Measurements from ENCODE around the gene MIER2.

MIER2 gene

GRCh38 chr19:329876-330275, 14.7 kb downstream of the MIER2 start:
- DNase-seq (ENCODE audit: low read depth in 3 of 3): no peak

- no peak for DNase-seq (ENCODE audit: low read depth in 3 of 3)
Measured at GRCh38 chr19:328025-328505, 16.5 kb downstream of the MIER2 start.

GRCh38 chr19:327291-328024, 17.1 kb downstream of the MIER2 start:
- no peak for DNase-seq (ENCODE audit: low read depth in 3 of 3)

GRCh38 chr19:326871-327270, 17.7 kb downstream of the MIER2 start:
- no peak for DNase-seq (ENCODE audit: low read depth in 3 of 3)

- no peak for DNase-seq (ENCODE audit: low read depth in 3 of 3)
Measured at GRCh38 chr19:325937-326565, 18.5 kb downstream of the MIER2 start.

- no peak for DNase-seq (ENCODE audit: low read depth in 3 of 3)
Measured at GRCh38 chr19:325173-325936, 19.2 kb downstream of the MIER2 start.

GRCh38 chr19:324716-325115, 19.9 kb downstream of the MIER2 start:
- DNase-seq (ENCODE audit: low read depth in 3 of 3): no peak

- no peak for DNase-seq (ENCODE audit: low read depth in 3 of 3)
Measured at GRCh38 chr19:322616-323015, 22.0 kb downstream of the MIER2 start.

GRCh38 chr19:318509-318774, 26.2 kb downstream of the MIER2 start:
- DNase-seq (ENCODE audit: low read depth in 3 of 3): no peak

GRCh38 chr19:317710-318508, 26.7 kb downstream of the MIER2 start:
- DNase-seq (ENCODE audit: low read depth in 3 of 3): no peak

- DNase-seq (ENCODE audit: low read depth in 3 of 3): no peak
Measured at GRCh38 chr19:315811-316210, 28.8 kb downstream of the MIER2 start.

GRCh38 chr19:313988-314815, 30.4 kb downstream of the MIER2 start:
- no peak for DNase-seq (ENCODE audit: low read depth in 3 of 3)

GRCh38 chr19:313169-313987, 31.2 kb downstream of the MIER2 start:
- no peak for DNase-seq (ENCODE audit: low read depth in 3 of 3)

GRCh38 chr19:311813-312261, 32.8 kb downstream of the MIER2 start:
- no peak for DNase-seq (ENCODE audit: low read depth in 3 of 3)

- DNase-seq (ENCODE audit: low read depth in 3 of 3): no peak
Measured at GRCh38 chr19:310781-311496, 33.7 kb downstream of the MIER2 start.

GRCh38 chr19:310141-310651, 34.4 kb downstream of the MIER2 start:
- DNase-seq (ENCODE audit: low read depth in 3 of 3): no peak

- no peak for DNase-seq (ENCODE audit: low read depth in 3 of 3)
Measured at GRCh38 chr19:309206-309565, 35.4 kb downstream of the MIER2 start.

- DNase-seq (ENCODE audit: low read depth in 3 of 3): no peak
Measured at GRCh38 chr19:308471-309205, 36.0 kb downstream of the MIER2 start.
